Endothelial cell of umbilical vein (primary cell): Measurements from ENCODE around the gene GNB5. TPM values are rescaled to one million over a fixed set of nuclear protein-coding genes. Genes with fewer than 3 reads are reported as not detected.
A peak's percentile ranks its signal among the peaks of the same experiment; 100 is the strongest.

Experiments
- BruUV-seq: library from RNA; stranded (reverse); fragments of 400-500 nt; replicated peaks from 2 replicates; lab custom pipeline; 2021; lab: Mats Ljungman, UMichigan
- CTCF ChIA-PET: fragments of 300-600, 350-600 bp; sonication (Branson Sonifier 250); formaldehyde crosslinking; loops from one replicate; lab custom pipeline; 2021; ENCODE audit warnings: antibody characterized with exemption, inconsistent platforms; lab: Charles Lee
- POLR2A ChIA-PET: fragments of 300-600, 350-600 bp; sonication (Branson Sonifier 250); formaldehyde crosslinking; loops from one replicate; lab custom pipeline; 2021; ENCODE audit warnings: antibody characterized with exemption, inconsistent platforms; lab: Charles Lee
- DNase-seq: peaks from one replicate; pipeline ENCODE4 v3.0.0-alpha.2; 2011; ENCODE audit warnings: low read depth, low spot score
- FAIRE-seq: peaks from 2 replicates; lab custom pipeline; 2011; peaks lifted over from hg19 to GRCh38; lab: Jason Lieb, UNC
- H2AFZ ChIP-seq: 2 replicates; pipeline ENCODE4 v1.6.0; 2012; ENCODE audit warnings: low read depth, low read length, control low read depth, inconsistent platforms
- H3K27ac ChIP-seq: 2 replicates; pipeline ENCODE4 v1.5.1; 2011; ENCODE audit warnings: low read depth, mild to moderate bottlenecking, control low read depth, low read length, moderate library complexity; ENCODE audit not compliant: insufficient read depth
- H3K27me3 ChIP-seq, 2 experiments: 2 replicates each; pipeline versions ENCODE4 v1.6.0 to v1.6.1; 2011; ENCODE audit warnings: low read length in 2 of 2, mixed read lengths in 1 of 2; ENCODE audit not compliant: control insufficient read depth in 2 of 2, insufficient read depth in 2 of 2
- H3K36me3 ChIP-seq, 2 experiments: 2 replicates in 1 of 2; 3 replicates in 1 of 2; pipeline ENCODE4 v1.5.1; 2011; ENCODE audit warnings: low read length in 2 of 2, mild to moderate bottlenecking in 1 of 2, moderate library complexity in 1 of 2; ENCODE audit not compliant: control insufficient read depth in 2 of 2, insufficient read depth in 2 of 2; ENCODE audit errors: extremely low read depth in 1 of 2
- H3K4me1 ChIP-seq: 3 replicates; pipeline ENCODE4 v1.5.1; 2011; ENCODE audit warnings: mild to moderate bottlenecking, low read length; ENCODE audit not compliant: control insufficient read depth, insufficient read depth; ENCODE audit errors: extremely low read depth
- H3K4me2 ChIP-seq: 2 replicates; pipeline ENCODE4 v1.6.1; 2011; ENCODE audit warnings: low read length, control low read depth, mixed read lengths; ENCODE audit not compliant: insufficient read depth
- H3K4me3 ChIP-seq, 3 experiments: fragments of 200-600 bp in 1 of 3; sonication (generic), shearing (Covaris generic) in 1 of 3; replicated peaks in 1 of 3; 2 replicates each; pipeline ENCODE4 v1.5.1; 2011 to 2016; ENCODE audit warnings: control low read depth in 3 of 3, low read length in 3 of 3, mild to moderate bottlenecking in 2 of 3, inconsistent platforms in 1 of 3, low read depth in 1 of 3, moderate library complexity in 1 of 3; ENCODE audit not compliant: insufficient read depth in 1 of 3
- H3K79me2 ChIP-seq: 2 replicates; pipeline ENCODE4 v1.6.0; 2012; ENCODE audit warnings: low read length, inconsistent platforms; ENCODE audit not compliant: control insufficient read depth, insufficient read depth
- H3K9ac ChIP-seq: replicated peaks from 2 replicates; pipeline ENCODE3; 2011; ENCODE audit warnings: low read length, control low read depth; ENCODE audit not compliant: insufficient read depth; ENCODE audit errors: extremely low read depth
- H3K9me1 ChIP-seq: replicated peaks from 3 replicates; pipeline ENCODE4 v1.6.0; 2011; ENCODE audit warnings: mild to moderate bottlenecking, low read length; ENCODE audit not compliant: control insufficient read depth, insufficient read depth; ENCODE audit errors: extremely low read depth
- H3K9me3 ChIP-seq: replicated peaks from 2 replicates; pipeline ENCODE4 v1.5.1; 2012; ENCODE audit warnings: low read length, inconsistent platforms; ENCODE audit not compliant: control insufficient read depth, insufficient read depth
- H4K20me1 ChIP-seq: replicated peaks from 2 replicates; pipeline ENCODE3; 2011; ENCODE audit warnings: mild to moderate bottlenecking, low read length; ENCODE audit not compliant: control insufficient read depth, insufficient read depth; ENCODE audit errors: extremely low read depth
- EZH2 ChIP-seq: IDR thresholded peaks from 2 replicates; pipeline ENCODE4 v1.6.1; 2012; ENCODE audit warnings: borderline replicate concordance, low read depth, mild to moderate bottlenecking, moderate library complexity, low read length, inconsistent platforms; ENCODE audit not compliant: severe bottlenecking
- FOS ChIP-seq: IDR thresholded peaks from 2 replicates; pipeline ENCODE4 v1.6.1; 2011; ENCODE audit warnings: mild to moderate bottlenecking, low read length, moderate library complexity, borderline replicate concordance; ENCODE audit not compliant: insufficient read depth
- GATA2 ChIP-seq: IDR thresholded peaks from 2 replicates; pipeline ENCODE4 v1.7.0; 2011; ENCODE audit warnings: low read depth, mild to moderate bottlenecking, moderate library complexity, mixed read lengths, low read length; ENCODE audit not compliant: insufficient read length, insufficient read depth
- JUN ChIP-seq: IDR thresholded peaks from 2 replicates; pipeline ENCODE4 v1.6.1; 2011; ENCODE audit warnings: borderline replicate concordance, low read depth; ENCODE audit not compliant: insufficient read length, insufficient read depth
- MAX ChIP-seq: IDR thresholded peaks from 2 replicates; pipeline ENCODE4 v1.6.1; 2011; ENCODE audit not compliant: insufficient read depth, insufficient read length
- MYC ChIP-seq: IDR thresholded peaks from one replicate; pipeline ENCODE4 v1.6.1; 2011; ENCODE audit warnings: mild to moderate bottlenecking, low read depth, low read length
- POLR2A ChIP-seq: IDR thresholded peaks from 2 replicates; pipeline ENCODE4 v1.6.1; 2012; ENCODE audit warnings: low read depth, mild to moderate bottlenecking, control low read depth, low read length
- POLR2AphosphoS5 ChIP-seq: IDR thresholded peaks from 2 replicates; pipeline ENCODE4 v1.6.1; 2012; ENCODE audit warnings: low read depth, mild to moderate bottlenecking, control low read depth, low read length, moderate library complexity; ENCODE audit not compliant: insufficient read depth
- dilution Hi-C: fragments of 300-500 bp; cut with MboI; formaldehyde crosslinking; loops from one replicate; pipeline ENCODE4 v1.15.0; 2019; ENCODE audit warnings: low sequenced_read_pairs; ENCODE audit not compliant: extremely low pct_ligation_motif_present
- intact Hi-C: fragments of 100-400 bp; cut with micrococcal nuclease; formaldehyde crosslinking; loops from one replicate; pipeline ENCODE4 v1.10.0; 2022
- polyA plus RNA-seq, 4 experiments: library from polyadenylated mRNA; depleted of rRNA in 3 of 4; stranded (reverse) in 3 of 4; unstranded in 1 of 4; fragments of >200 nt; gene quantifications; 2 replicates each; pipeline versions ENCODE4 v1.2.1 to v1.2.3, GENCODE V29; 2011 to 2012; ENCODE audit warnings: missing spikeins in 1 of 4
- total RNA-seq: library from RNA; stranded (reverse); gene quantifications from 2 replicates; pipeline ENCODE4 v1.2.3, GENCODE V29; 2021

Gene GNB5
- total and polyA plus RNA-seq, 2 donors (not counting 3 experiments of a cell fraction or from before 2014, with no cell fraction given): 15.6 to 16.8 TPM

GRCh38 chr15:52151353-52151752 is 39.8 kb downstream of the GNB5 start:
- Histone ChIP-seq H3K9me1 (no peaks in the 10 kb centered on the region), H3K79me2 (no peaks in the 10 kb centered on the region), H2AFZ (no peak overlapping the region), H3K4me2 (no peak overlapping the region), H3K9ac (no peak overlapping the region), H3K27me3 (no peaks in the 10 kb centered on the region), H3K4me3 (no peak overlapping the region), H3K36me3 (peaks cover 0 to 7% of the 10 kb centered on the region in 2 experiments), H3K27ac (no peak overlapping the region), H4K20me1 (no peaks in the 10 kb centered on the region), H3K4me1 (no peaks in the 10 kb centered on the region), H3K9me3 (no peaks in the 10 kb centered on the region)
- intact Hi-C loops: no loop called here
- ChIA-PET CTCF (interaction anchor here (0.7 to 1.3 kb wide), 4 partner anchors 20 to 76 kb away, joined by 3 to 4 read pairs (median 3); no protein-coding TSS in a partner anchor), POLR2A (no interaction called here)
- peak; percentile 22 for DNase-seq
- peak; percentile 43 for FAIRE-seq
- no TSS peak for BruUV-seq
- dilution Hi-C loops: no loop called here
- TF ChIP-seq MYC (no peak), POLR2A (no peak), EZH2 (no peak), POLR2AphosphoS5 (no peak), JUN (no peak), MAX (no peak)

- H3K79me2 ChIP-seq: no peaks in the 10 kb centered on the region
- no peaks in the 10 kb centered on the region for H4K20me1 ChIP-seq
- FAIRE-seq (no peak), DNase-seq (no peak)
- H3K4me3 ChIP-seq: no peak overlapping the region
- intact Hi-C loops: no loop called here
- H3K9ac ChIP-seq: no peak overlapping the region
- dilution Hi-C loops: no loop called here
- ChIA-PET POLR2A (no interaction called here), CTCF (interaction anchor here (0.8 to 1.1 kb wide), 2 partner anchors 57 to 72 kb away, joined by 3 read pairs; no protein-coding TSS in a partner anchor)
- H2AFZ ChIP-seq: no peak overlapping the region
- H3K9me1 ChIP-seq: no peaks in the 10 kb centered on the region
- no peak overlapping the region for H3K27ac ChIP-seq
- H3K27me3 ChIP-seq: no peaks in the 10 kb centered on the region
- peaks cover 0 to 7% of the 10 kb centered on the region in 2 experiments for H3K36me3 ChIP-seq
- no TSS peak for BruUV-seq
- TF ChIP-seq GATA2: no peak
- no peak for TF ChIP-seq JUN
- no peak for TF ChIP-seq POLR2A
- TF ChIP-seq FOS: no peak
- H3K9me3 ChIP-seq: no peaks in the 10 kb centered on the region
- no peaks in the 10 kb centered on the region for H3K4me1 ChIP-seq
- no peak overlapping the region for H3K4me2 ChIP-seq
Observed at GRCh38 chr15:52150871-52151270, 40.3 kb downstream of the GNB5 start.
